Measurements from ENCODE around the gene ANTXR1. TPM values are rescaled to one million over a fixed set of nuclear protein-coding genes. Genes with fewer than 3 reads are reported as not detected.

The ANTXR1 gene
- total RNA-seq, 1 experiment from 2014 or later = 48.3 TPM

- H3K4me2 ChIP-seq = no peak overlapping the region
These were observed 98.1 kb downstream of the ANTXR1 start for GRCh38 chr2:69111076-69111475.

GRCh38 chr2:69113627-69114026, 100.6 kb downstream of the ANTXR1 start:
- H3K9me2 ChIP-seq (ENCODE audit: insufficient read depth) = no peaks in the 10 kb centered on the region
- H3K79me2 ChIP-seq (ENCODE audit: low read depth) = no peaks in the 10 kb centered on the region
- intact Hi-C loops (cut with micrococcal nuclease; ENCODE audit: unreplicated experiment) = no loop called here
- no TSS peak for BruUV-seq (replicated peaks)
- ChIA-PET POLR2A (ENCODE audit: unreplicated experiment) (no interaction called here), CTCF (no interaction called here)
- no peaks in the 10 kb centered on the region for H4K20me1 ChIP-seq (ENCODE audit: insufficient read depth)
- H3K4me2 ChIP-seq = no peak overlapping the region
- H3K36me3 ChIP-seq (ENCODE audit: low read depth) = no peaks in the 10 kb centered on the region
- no peak for DNase-seq
- H3K4me1 ChIP-seq (replicated peaks; ENCODE audit: insufficient read depth) = no peaks in the 10 kb centered on the region
- no peaks in the 10 kb centered on the region for H3K27me3 ChIP-seq (ENCODE audit: insufficient read depth, low read depth)
- H3K9me3 ChIP-seq (ENCODE audit: insufficient read depth, low read depth) = no peaks in the 10 kb centered on the region
- H2AFZ ChIP-seq = no peak overlapping the region
- H3K4me3 ChIP-seq = no peak overlapping the region
- TF ChIP-seq EZH2 (IDR thresholded peaks at IDR 0.05; ENCODE audit: low read depth) (no peak), CTCF (conservative IDR thresholded peaks at IDR 0.05) (no peak)
- no peak overlapping the region for H3K27ac ChIP-seq
- no peaks in the 10 kb centered on the region for H3F3A ChIP-seq (ENCODE audit: insufficient read depth, low read depth)

More at GRCh38 chr2:69111076-69111475, 98.1 kb downstream of the ANTXR1 start:
- H3K9me3 ChIP-seq (ENCODE audit: insufficient read depth, low read depth) = no peaks in the 10 kb centered on the region
- no peaks in the 10 kb centered on the region for H3K79me2 ChIP-seq (ENCODE audit: low read depth)
- no peaks in the 10 kb centered on the region for H3F3A ChIP-seq (ENCODE audit: insufficient read depth, low read depth)
- DNase-seq = no peak
- CTCF ChIA-PET = no interaction called here
- POLR2A ChIA-PET (ENCODE audit: unreplicated experiment) = no interaction called here
- TF ChIP-seq EZH2 (IDR thresholded peaks at IDR 0.05; ENCODE audit: low read depth) (no peak), CTCF (conservative IDR thresholded peaks at IDR 0.05) (no peak)
- H3K36me3 ChIP-seq (ENCODE audit: low read depth) = no peaks in the 10 kb centered on the region
- no peak overlapping the region for H3K27ac ChIP-seq
- H3K27me3 ChIP-seq (ENCODE audit: insufficient read depth, low read depth) = no peaks in the 10 kb centered on the region
- intact Hi-C loops (cut with micrococcal nuclease; ENCODE audit: unreplicated experiment) = no loop called here
- no peaks in the 10 kb centered on the region for H3K4me1 ChIP-seq (replicated peaks; ENCODE audit: insufficient read depth)
- no peak overlapping the region for H2AFZ ChIP-seq
- BruUV-seq (replicated peaks) = no TSS peak
- H3K9me2 ChIP-seq (ENCODE audit: insufficient read depth) = no peaks in the 10 kb centered on the region
- no peaks in the 10 kb centered on the region for H4K20me1 ChIP-seq (ENCODE audit: insufficient read depth)
- no peak overlapping the region for H3K4me3 ChIP-seq

GRCh38 chr2:69114534-69114933, 101.6 kb downstream of the ANTXR1 start:
- CTCF ChIA-PET = no interaction called here
- no TSS peak for BruUV-seq (replicated peaks)

More at GRCh38 chr2:69114534-69114933, 101.6 kb downstream of the ANTXR1 start:
- no peaks in the 10 kb centered on the region for H3K27me3 ChIP-seq (ENCODE audit: insufficient read depth, low read depth)
- H3K36me3 ChIP-seq (ENCODE audit: low read depth) = no peaks in the 10 kb centered on the region
- H3K4me1 ChIP-seq (replicated peaks; ENCODE audit: insufficient read depth) = no peaks in the 10 kb centered on the region
- no peaks in the 10 kb centered on the region for H3K79me2 ChIP-seq (ENCODE audit: low read depth)
- H3K4me2 ChIP-seq = no peak overlapping the region
- no peak overlapping the region for H3K4me3 ChIP-seq
- no peaks in the 10 kb centered on the region for H4K20me1 ChIP-seq (ENCODE audit: insufficient read depth)
- H3K9me3 ChIP-seq (ENCODE audit: insufficient read depth, low read depth) = no peaks in the 10 kb centered on the region
- POLR2A ChIA-PET (ENCODE audit: unreplicated experiment) = interaction anchor here (0.7 kb wide), 1 partner anchor 48 kb away, joined by 3 read pairs; no protein-coding TSS in a partner anchor
- H3K27ac ChIP-seq = no peak overlapping the region
- intact Hi-C loops (cut with micrococcal nuclease; ENCODE audit: unreplicated experiment) = no loop called here
- H2AFZ ChIP-seq = no peak overlapping the region
- no peaks in the 10 kb centered on the region for H3F3A ChIP-seq (ENCODE audit: insufficient read depth, low read depth)
- TF ChIP-seq EZH2 (IDR thresholded peaks at IDR 0.05; ENCODE audit: low read depth) (no peak), CTCF (conservative IDR thresholded peaks at IDR 0.05) (no peak)
- no peaks in the 10 kb centered on the region for H3K9me2 ChIP-seq (ENCODE audit: insufficient read depth)
- no peak for DNase-seq
